Measurements from ENCODE around the gene MBLAC1.

DNA sequence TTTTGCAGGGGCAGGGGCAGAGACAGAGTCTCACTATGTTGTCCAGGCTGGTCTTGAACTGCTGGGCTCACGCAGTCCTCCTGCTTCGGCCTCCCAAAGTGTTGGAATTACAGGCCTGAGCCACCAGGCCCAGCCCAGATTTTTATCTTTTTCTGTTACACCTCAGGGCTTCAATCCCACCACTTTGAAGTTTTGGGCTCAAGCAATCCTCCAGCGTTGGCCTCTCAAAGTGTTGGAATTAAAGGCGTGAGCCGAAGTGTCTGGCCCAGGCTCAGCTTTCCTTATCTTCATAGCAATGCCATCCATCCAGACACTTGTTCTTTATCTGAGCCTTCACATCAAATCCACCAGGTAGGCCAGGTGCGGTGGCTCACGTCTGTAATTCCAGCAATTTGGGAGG lies 11.7 kb upstream of the MBLAC1 start:
- TF ChIP-seq, protein P1, sequence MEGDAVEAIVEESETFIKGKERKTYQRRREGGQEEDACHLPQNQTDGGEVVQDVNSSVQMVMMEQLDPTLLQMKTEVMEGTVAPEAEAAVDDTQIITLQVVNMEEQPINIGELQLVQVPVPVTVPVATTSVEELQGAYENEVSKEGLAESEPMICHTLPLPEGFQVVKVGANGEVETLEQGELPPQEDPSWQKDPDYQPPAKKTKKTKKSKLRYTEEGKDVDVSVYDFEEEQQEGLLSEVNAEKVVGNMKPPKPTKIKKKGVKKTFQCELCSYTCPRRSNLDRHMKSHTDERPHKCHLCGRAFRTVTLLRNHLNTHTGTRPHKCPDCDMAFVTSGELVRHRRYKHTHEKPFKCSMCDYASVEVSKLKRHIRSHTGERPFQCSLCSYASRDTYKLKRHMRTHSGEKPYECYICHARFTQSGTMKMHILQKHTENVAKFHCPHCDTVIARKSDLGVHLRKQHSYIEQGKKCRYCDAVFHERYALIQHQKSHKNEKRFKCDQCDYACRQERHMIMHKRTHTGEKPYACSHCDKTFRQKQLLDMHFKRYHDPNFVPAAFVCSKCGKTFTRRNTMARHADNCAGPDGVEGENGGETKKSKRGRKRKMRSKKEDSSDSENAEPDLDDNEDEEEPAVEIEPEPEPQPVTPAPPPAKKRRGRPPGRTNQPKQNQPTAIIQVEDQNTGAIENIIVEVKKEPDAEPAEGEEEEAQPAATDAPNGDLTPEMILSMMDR (IDR thresholded peaks at IDR 0.05), result no peak
- TF ChIP-seq EZH2 (IDR thresholded peaks at IDR 0.05; ENCODE audit: borderline replicate concordance, insufficient read depth, low read depth, low read length, poor library complexity, severe bottlenecking), result no peak

Data from B cell (primary cell).